GM19397 (cell line): Measurements from ENCODE around the gene TPI1.

Source experiments
- ATAC-seq: cut with Tn5 transposase; IDR thresholded peaks from one replicate; pipeline ENCODE4 v1.9.1; 2021; ENCODE audit warnings: mild to moderate bottlenecking, moderate library complexity; ENCODE audit not compliant: unreplicated experiment

Gene TPI1

DNA sequence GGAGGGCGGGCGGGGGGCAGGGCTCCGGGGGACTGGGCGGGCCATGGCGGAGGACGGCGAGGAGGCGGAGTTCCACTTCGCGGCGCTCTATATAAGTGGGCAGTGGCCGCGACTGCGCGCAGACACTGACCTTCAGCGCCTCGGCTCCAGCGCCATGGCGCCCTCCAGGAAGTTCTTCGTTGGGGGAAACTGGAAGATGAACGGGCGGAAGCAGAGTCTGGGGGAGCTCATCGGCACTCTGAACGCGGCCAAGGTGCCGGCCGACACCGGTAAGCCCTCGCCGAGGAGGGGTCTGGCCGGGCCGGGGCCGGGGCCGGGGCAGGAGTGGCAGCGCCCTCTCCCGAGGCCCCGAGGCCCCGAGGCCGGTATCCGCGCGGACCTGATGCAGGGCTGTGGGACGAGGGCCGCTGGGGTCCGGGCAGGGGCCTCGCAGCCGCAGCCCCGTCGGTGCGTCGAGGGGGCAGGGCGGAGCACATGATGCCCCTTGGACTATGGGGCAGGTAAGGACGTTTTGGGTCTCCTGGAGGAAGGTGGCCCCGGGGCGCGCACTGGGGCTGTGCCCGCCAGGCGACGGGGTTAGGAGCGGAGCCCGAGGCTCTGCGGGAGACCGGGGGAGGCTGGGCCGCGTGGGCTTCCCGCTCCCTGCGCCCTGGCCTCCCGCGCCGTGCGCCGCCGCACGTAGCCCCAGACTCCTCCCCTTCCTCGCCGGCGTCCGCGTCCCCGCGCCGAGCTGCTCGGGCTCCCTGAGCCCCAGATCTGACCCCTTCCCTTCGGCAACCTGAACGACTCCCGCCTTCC is at the start of gene TPI1:
TPI1 (plus strand) TSS at position 119 of the 798 bp plus-strand sequence; CDS start at position 155, 36 bp downstream.
- ATAC-seq = peak; percentile 52

DNA sequence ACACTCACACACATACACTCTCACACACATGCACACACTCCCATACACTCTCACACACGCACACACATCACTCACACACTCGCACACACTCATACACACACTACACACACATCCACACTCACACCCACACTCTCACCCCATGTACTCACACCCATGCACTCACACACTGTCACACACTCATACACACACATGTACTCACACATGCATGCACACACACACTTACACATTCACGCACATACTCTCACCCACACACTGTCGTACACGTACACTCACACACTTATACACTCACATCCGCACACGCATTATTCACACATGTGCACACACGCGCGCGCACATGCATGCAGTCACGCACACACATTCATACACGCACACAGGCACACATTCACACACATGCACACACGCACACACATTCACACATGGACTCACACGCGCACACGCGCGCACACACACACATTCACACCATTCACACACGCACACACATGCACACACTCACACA is 49.6 kb upstream of the TPI1 start:
- no peak for ATAC-seq

DNA sequence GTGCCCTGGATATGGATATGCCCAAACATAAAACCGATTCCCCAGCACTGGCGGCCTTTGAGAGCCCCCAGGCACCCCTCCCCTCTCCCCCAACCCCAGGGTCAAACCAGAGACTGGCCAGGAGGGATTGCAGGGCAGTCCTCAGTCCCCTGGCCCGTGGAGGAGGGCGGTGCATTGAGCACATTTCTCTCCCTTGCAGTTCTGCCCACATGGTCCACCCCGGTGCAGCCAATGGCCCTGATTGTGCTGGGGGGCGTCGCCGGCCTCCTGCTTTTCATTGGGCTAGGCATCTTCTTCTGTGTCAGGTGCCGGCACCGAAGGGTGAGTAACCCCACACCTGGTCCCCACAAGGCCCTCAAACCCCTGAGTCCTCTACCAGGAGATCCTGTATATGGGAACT is 49.1 kb upstream of the TPI1 start:
- no peak for ATAC-seq

DNA sequence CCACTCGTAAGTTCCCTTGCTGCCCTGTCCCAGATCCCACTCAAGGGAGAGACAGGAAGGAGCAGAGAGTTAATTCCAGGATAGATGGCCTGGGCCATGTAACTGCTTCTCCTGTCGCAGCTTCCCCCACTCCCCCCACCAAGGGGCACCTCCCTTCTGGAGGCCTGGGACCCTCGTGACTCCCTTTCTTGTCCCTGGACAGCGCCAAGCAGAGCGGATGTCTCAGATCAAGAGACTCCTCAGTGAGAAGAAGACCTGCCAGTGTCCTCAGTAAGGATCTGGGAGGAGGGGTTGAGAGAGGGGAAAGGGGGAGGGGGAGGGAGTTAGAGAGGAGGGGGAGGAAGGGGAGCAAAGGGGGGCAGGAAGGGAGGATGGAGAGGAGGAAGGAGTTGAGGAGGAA is 48.7 kb upstream of the TPI1 start:
- ATAC-seq = no peak

DNA sequence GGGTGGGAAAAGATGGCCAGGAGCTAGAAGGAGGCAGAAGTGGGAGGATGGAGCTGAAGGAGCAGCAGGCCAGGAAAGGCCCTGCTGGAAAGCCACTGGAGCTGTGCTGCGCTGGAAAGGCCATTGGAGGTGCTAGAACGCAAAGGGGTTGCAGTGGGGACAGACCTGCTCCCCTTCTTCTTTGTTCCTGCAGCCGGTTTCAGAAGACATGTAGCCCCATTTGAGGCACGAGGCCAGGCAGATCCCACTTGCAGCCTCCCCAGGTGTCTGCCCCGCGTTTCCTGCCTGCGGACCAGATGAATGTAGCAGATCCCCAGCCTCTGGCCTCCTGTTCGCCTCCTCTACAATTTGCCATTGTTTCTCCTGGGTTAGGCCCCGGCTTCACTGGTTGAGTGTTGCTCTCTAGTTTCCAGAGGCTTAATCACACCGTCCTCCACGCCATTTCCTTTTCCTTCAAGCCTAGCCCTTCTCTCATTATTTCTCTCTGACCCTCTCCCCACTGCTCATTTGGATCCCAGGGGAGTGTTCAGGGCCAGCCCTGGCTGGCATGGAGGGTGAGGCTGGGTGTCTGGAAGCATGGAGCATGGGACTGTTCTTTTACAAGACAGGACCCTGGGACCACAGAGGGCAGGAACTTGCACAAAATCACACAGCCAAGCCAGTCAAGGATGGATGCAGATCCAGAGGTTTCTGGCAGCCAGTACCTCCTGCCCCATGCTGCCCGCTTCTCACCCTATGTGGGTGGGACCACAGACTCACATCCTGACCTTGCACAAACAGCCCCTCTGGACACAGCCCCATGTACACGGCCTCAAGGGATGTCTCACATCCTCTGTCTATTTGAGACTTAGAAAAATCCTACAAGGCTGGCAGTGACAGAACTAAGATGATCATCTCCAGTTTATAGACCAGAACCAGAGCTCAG is 48.0 kb upstream of the TPI1 start:
- ATAC-seq = no peak

DNA sequence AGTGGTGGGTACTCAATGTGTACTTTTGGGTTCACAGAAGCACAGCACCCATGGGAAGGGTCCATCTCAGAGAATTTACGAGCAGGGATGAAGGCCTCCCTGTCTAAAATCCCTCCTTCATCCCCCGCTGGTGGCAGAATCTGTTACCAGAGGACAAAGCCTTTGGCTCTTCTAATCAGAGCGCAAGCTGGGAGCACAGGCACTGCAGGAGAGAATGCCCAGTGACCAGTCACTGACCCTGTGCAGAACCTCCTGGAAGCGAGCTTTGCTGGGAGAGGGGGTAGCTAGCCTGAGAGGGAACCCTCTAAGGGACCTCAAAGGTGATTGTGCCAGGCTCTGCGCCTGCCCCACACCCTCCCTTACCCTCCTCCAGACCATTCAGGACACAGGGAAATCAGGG is 47.2 kb upstream of the TPI1 start:
- ATAC-seq = no peak

DNA sequence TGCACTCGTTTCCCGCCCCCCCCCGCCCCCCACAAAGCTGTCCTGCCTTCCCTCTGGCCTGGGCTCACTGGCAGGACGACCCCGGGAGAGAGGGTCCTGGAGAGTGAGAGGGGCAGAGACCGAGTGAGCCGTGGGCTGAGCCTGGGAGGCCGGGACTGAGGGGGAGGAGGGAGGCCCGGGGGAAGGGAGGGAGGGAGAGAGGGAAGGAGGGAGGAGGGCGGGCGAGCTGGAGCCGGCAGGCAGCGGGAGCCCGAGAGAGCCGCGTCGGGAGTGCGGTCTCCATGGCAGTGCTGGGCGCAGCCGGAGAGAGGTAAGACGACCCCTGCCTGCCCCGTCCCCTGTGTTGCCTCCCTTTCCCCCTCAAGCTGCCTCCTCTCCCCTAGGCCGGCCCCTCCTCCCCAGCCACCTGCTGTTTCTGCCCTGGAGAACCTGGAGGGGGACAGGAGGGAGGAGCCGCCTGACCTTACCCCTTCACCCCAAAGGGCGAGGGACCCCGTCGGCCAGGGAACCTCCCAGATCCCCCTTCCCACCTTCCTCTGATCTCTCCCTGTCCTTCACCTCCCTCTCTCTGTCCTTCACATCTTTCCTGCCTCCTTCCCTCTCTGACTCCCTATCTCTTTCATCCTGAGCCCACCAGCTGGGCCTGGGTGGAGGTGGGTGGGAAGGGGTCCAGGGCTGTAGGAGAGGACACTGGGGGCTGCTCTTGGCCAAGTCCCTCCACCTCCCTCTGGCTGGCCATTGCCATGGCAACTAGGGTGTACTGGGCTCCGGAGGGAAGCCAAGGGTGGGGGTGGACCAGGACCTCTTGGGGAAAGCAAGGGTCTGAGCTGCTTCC is 45.5 kb upstream of the TPI1 start, which contains the start of gene GPR162:
GPR162 (plus strand) TSS at position 231 of the 835 bp plus-strand sequence. CDS start 2,078 bp downstream, outside the sequence.
- ATAC-seq = no peak

DNA sequence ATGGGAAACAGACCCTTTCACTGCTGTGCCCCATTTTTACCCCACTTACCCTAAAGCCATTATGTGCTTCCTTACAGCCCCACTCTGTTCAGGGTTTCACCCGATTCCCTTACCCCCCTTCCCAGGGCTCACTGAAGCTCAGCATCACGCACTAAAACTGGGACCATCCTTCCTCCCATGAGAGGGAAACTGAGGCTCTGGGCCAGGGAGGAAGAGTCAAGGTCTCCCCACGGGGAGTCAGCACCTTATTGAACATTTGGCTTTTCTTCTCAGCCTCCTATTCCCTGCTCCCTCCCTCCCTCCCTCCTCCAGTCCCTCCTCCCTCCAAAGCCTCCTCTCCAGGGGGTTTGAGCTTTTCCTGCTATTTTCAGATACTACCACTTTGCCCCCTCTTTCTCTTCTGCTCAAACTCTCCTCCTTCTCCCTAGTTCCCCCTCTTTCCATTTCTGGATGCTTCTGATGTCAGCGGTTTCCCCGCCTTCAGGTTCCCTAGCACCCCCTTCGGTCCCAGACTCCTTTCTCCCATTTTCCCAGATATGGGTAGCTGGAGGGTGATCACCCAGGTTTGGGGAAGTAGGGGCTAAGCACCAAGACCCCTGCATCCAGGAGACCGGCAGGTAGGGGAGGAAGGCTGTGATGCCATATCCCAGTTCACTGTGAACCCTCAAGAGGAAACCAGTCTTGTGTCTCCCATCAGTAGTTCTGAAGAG is 44.8 kb upstream of the TPI1 start:
- ATAC-seq = no peak

DNA sequence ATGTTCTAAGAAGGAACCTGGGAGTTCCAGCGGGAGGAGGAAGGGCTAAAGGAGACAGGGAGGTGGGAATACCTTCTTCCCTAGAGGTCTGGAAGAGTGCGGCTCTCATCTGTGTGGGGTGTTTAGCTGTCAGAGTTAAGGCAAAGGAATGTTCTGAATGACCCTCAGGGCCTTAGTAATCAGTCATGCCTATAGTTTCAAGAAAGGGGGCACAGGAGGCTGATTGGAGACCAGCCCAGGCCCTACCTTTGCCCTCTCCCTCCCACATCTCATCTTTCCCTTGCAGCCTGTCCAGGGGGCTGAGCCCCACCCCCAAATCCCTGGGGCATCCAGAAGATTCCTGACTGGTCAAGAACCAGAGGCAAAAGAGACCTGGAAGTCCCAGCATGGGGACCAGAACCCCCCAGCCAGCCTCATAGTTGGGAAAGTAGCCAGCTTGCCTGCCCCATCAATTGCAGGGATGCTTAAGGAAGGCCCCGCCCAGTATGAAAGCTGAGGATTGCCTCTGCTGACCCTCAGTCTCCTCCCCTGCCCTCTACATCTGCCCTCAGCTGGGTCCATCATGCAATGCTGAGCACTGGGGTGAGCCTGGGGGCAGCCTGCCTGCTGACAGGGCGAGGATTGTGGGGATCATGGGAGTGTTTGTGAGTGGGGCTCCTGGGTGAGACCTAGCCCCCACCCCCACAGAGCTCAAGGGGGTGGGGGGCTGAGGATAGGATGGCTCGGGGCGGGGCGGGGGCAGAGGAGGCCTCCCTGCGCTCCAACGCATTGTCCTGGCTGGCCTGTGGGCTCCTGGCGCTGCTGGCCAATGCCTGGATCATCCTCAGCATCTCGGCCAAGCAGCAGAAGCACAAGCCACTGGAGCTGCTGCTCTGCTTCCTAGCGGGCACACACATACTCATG is 43.9 kb upstream of the TPI1 start:
- ATAC-seq = no peak

DNA sequence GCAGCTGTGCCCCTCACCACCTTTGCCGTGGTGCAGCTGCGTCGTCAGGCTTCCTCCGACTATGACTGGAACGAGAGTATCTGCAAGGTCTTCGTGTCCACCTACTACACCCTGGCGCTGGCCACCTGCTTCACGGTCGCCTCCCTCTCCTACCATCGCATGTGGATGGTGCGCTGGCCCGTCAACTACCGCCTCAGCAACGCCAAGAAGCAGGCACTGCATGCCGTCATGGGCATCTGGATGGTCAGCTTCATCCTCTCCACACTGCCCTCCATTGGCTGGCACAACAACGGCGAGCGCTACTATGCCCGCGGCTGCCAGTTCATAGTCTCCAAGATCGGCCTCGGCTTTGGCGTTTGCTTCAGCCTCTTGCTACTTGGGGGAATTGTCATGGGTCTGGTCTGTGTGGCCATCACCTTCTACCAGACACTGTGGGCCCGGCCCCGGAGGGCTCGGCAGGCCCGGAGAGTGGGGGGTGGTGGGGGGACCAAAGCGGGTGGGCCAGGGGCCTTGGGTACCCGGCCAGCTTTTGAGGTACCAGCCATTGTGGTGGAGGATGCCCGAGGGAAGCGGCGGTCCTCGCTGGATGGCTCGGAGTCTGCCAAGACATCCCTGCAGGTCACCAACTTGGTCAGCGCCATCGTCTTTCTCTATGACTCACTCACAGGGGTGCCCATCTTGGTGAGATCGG is 43.1 kb upstream of the TPI1 start:
- no peak for ATAC-seq

DNA sequence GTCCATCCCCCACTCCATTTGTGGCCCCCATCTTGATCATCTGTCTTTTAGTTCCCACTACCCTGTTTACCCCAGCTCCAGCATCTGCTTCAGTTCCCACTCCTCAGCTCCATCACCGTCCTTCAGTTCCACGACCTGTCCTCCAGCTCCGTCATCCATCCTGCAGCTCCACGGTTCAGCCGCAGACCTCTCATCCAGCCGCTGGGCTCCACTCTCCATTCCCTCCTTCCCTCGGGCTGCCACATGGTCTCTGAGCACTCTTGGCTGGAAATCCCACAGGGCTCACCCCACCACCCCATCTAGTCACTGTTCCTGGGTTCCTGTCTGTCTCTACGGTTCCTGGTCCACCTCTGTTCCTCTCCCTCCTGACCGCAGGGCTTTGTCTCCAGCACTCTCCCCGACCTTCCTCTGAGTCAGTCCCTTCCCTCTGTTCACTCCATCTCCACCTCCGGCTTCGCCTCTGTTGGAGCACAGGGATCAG is 42.4 kb upstream of the TPI1 start:
- no peak for ATAC-seq

DNA sequence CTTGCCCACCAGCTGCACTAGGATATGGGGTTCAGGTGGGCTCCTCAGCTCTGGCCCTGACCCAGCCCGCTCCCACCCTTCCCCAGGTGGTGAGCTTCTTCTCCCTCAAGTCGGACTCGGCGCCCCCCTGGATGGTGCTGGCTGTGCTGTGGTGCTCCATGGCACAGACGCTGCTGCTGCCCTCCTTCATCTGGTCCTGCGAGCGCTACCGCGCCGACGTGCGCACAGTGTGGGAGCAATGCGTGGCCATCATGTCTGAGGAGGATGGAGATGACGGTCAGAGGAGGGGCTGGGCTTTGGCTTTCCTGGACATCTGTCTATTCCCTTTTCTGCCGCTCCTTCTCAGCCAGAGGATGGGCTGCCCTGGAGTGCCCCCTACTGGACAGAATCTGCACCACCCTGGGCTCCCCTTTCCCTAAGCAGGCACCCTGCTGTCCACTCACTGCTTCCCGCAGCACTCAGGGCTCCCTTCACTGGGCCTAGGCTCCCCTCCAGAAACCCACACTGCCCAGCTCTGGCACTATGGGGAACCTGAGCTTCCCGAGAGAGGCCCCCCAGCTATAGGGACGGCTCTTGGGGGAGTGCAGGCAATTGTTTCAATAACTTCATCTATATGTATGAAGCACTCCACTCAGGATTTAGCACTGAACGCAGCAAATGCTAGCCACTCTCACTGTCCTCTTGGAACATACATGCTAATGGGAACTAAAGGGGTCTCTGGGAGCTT is 41.8 kb upstream of the TPI1 start:
- ATAC-seq = no peak

DNA sequence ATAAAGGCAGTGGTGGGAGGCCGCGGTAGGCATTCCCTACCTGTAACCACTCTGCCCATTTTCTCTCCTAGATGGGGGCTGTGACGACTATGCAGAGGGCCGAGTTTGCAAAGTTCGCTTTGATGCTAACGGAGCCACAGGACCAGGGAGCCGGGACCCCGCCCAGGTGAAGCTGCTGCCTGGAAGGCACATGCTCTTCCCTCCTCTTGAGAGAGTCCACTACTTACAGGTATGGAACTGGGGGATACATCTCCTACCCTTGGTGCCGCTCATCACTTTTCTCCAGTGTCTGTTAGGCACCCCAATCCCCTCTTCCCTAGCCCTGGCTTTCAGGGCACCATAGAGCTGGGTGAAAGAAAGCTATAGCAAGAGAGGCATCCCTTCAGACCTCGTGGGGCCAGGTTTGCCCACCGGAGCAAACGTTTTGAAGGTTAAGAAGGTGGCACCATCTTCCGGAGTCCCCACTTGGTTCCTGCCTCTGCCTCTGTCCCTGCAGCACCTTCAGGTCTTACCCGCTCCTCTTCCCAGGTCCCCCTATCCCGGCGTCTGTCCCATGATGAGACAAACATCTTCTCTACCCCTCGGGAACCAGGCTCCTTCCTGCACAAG is 41.1 kb upstream of the TPI1 start:
- ATAC-seq = no peak

DNA sequence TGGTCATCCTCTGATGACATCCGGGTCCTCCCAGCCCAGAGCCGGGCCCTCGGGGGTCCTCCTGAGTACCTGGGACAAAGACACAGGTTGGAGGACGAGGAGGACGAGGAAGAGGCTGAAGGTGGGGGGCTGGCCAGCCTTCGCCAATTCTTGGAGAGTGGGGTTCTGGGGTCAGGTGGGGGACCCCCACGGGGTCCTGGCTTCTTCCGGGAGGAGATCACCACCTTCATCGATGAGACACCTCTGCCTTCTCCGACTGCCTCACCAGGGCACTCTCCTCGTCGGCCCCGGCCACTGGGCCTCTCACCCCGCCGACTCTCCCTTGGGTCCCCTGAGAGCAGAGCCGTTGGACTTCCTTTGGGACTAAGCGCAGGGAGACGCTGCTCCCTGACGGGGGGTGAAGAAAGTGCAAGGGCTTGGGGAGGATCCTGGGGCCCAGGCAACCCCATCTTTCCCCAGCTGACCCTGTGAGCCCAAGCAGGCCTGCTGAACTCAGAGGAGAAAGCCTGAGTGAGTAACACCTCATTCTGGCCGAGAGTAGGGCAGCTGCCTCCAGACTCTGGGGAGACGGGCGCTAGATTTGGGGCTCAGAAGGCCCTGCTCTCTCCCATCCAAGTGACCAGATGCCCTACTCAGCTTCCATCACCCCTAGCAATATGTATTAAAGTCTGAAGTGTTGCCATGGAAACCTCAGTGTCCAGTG is 40.4 kb upstream of the TPI1 start:
- ATAC-seq = no peak

DNA sequence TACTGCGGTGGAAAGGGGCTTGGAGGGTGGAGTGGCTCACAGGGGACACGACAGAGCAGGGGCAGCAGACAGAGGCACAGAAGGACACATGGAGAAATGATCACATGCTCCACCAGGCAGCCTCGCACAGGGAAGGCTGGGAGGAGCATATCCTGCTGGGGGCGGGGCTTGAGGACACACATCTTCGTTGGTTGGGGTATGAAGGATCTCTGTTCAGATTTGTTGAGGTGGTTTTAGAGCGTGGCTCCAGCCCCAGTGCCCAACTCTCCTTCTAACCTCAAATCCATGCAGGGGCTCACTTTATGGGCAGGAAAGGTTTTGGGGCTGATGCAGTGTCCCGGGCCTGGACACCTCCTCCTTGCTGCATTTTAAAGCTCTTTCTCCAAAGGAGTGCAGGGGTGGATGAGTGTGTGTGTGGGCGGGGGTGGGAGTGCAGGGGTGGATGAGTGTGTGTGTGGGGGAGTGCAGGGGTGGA is 39.9 kb upstream of the TPI1 start:
- no peak for ATAC-seq

DNA sequence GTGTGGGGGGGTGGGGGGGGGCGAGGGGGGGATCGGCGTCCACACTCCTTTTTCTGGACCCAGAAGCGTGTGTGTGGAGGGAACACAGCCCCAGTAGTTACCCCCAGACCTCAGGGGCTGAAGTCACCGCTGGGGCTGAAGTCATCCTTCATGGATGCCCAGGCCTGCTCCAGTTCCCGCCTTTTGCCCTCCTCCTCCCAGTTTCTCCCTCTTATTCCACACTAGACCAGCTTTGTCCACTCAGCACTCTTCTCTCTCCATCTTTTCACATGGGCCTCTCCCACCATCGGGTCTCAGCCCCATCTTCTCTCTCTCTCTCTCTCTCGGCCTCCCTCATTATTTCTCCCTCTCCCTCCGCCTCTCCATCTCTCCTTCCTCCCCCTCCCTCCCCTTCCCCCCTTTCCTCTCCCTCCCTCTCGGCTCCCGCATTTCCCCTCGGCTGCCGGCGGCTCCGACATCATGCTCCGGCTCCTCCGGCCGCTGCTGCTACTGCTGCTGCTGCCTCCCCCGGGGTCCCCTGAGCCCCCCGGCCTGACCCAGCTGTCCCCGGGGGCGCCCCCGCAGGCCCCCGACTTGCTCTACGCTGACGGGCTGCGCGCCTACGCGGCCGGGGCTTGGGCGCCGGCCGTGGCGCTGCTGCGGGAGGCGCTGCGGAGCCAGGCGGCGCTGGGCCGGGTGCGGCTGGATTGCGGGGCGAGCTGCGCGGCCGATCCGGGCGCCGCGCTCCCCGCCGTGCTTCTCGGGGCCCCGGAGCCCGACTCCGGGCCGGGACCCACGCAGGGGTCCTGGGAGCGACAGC is 39.1 kb upstream of the TPI1 start, which contains the start of gene P3H3:
P3H3 (plus strand) TSS at position 426 of the 799 bp plus-strand sequence; CDS start at position 460, 34 bp downstream.
- ATAC-seq = no peak
